Stimulated activated CD8-positive, alpha-beta memory T cell treated with anti-CD3 and anti-CD28 coated beads, Interleukin-2, amount 100 ng/mL, for 1 hour (primary cell): ENCODE measurements around the gene OR51G1.
"Not testable (repeated sequence)": the region's sequence is repeated elsewhere in the genome, so short reads cannot be mapped to it uniquely, and the experiment has no call there.

ENCODE experiments used
- DNase-seq, 2 donors: peaks; one replicate each; pipeline ENCODE4 v3.0.0-alpha.2; 2020; ENCODE audit warnings: low read depth in 2 of 2

Gene OR51G1

GRCh38 chr11:4924239-4924638 is at the start of gene OR51G1:
Gene OR51G1, minus strand, starts transcription at chr11:4924339. Its CDS starts 0 bp downstream, at chr11:4924339.
- no peak for DNase-seq

GRCh38 chr11:4962816-4963215 is 38.7 kb upstream of the OR51G1 start:
- no peak for DNase-seq

- DNase-seq: no peak
These were observed 36.7 kb upstream of the OR51G1 start for GRCh38 chr11:4960877-4961276.

- DNase-seq: no peak
These were observed 33.3 kb upstream of the OR51G1 start for GRCh38 chr11:4957396-4957795.

- not testable (repeated sequence) for DNase-seq
These were observed 31.5 kb upstream of the OR51G1 start, which contains the start of gene OR51A2 for GRCh38 chr11:4955613-4956012. Gene OR51A2, minus strand, starts transcription at chr11:4955713. Its CDS starts 0 bp downstream, at chr11:4955713.

GRCh38 chr11:4947505-4947904 is 23.4 kb upstream of the OR51G1 start, which contains the start of gene OR51A4:
Gene OR51A4, minus strand, starts transcription at chr11:4947605. Its CDS starts 505 bp downstream, at chr11:4947100.
- no peak for DNase-seq

DNA sequence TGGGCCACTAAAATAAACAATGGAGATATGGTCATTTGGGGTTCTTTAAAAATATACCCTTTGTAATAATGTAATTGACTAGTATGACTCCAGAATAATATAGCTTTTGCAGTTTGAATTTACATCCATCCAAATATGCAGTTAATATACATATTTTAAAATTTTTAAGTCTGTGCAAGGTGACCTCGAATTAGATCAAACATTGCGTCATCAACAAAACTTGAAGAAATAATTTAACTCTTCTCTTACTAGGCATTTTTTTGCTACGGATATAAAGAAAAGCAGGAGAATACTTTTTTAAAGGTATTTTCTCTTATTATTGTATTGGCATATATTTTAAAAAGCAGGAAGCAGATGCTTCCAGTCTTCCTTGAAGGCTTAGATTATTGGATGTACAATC is 12.6 kb upstream of the OR51G1 start:
- no peak for DNase-seq

DNA sequence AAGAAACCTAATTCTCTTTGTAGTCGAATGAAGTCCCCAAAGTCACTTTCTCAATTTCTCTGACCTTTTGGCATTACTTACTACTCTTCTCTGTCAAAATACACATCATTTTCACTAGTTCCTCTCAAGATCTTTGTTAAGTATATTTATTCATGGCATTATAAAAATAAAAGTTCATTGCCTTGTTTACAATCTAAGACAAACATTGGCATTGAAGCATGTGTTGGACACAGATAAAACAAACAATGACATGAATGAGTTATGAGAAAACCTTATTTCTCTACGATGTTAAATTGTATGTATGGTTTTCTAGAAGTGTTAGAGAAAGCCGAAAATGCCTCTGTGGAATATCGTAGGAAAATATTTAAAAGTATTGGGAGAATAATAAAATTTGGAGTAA is 8.6 kb upstream of the OR51G1 start:
- DNase-seq: no peak

GRCh38 chr11:4926608-4927007 is 2.5 kb upstream of the OR51G1 start:
- DNase-seq: no peak

DNA sequence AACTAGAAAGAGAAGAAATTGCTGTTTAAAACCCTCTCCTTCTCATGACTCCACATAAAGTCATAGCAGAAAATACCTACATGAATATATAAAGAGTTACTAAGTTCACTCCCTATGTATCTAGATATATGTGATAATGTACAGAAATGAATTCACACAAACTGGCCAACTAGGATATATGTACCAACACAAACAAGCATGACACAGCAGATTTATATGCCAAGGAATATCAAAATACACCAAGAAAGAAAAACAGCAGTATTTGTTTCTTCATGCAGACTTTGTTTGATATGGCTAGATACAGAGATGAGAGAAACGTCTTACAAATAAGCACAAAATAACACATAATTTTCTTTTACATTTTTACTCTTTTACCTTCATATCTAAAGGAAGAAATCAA is 1.8 kb downstream of the OR51G1 start:
- no peak for DNase-seq

- DNase-seq: no peak
These were observed 2.3 kb downstream of the OR51G1 start for GRCh38 chr11:4921796-4922195.

GRCh38 chr11:4919250-4919649 is 4.9 kb downstream of the OR51G1 start, which contains the start of gene OR51G2:
Gene OR51G2, minus strand, starts transcription at chr11:4919350. Its CDS starts 3,687 bp downstream, at chr11:4915663.
- no peak for DNase-seq

GRCh38 chr11:4916581-4916980 is 7.6 kb downstream of the OR51G1 start:
- no peak for DNase-seq

DNA sequence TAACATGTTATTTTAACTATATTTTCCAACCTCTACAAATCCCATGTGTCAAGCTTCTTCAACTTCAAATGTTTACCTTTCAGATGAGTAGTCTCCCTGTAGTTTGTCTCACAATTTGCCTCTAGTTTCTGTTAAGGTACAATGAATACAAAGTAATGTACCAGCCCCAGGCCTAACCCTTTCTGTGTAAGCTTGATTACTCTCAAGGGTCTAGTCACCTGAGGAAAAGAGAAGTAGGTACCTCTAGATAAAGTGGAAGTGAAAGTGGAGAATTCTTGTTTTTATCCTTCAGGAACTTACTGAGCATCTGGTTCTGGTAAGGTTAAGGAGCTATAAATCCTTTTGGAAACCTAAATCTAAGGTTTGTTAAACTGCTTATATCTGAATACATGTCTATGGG is 20.7 kb downstream of the OR51G1 start, which contains the start of gene OR51A7:
TSS of gene OR51A7 (plus strand) at position 300 of the 400 bp plus-strand sequence. CDS start 3,587 bp downstream, outside the sequence.
- DNase-seq: no peak

- DNase-seq: no peak
These were observed 32.0 kb downstream of the OR51G1 start for GRCh38 chr11:4891996-4892640.

GRCh38 chr11:4890279-4890678 is 33.9 kb downstream of the OR51G1 start:
- DNase-seq: no peak

GRCh38 chr11:4887591-4887990 is 36.5 kb downstream of the OR51G1 start:
- DNase-seq: no peak

DNA sequence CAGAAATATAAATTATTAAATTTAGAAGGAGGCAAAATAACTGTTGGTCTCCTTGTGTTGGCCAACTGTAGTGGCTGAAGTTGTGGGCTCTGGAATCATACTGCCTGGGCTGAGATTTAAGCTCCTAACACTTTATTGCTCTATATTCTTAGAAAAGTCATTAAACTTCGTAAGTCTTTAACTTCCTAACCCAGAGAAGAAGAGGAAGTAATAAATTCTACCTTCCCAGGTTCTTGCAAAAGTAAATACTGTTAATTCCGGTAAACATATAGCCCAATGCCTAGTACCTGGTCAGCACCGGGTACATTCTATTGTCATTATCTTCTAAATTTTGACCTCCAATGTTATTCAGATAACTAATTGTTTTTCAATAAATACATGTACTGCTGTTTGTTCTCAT is 38.0 kb downstream of the OR51G1 start:
- DNase-seq: no peak

GRCh38 chr11:4884361-4884760 is 39.8 kb downstream of the OR51G1 start:
- no peak for DNase-seq

- DNase-seq: no peak
These were observed 41.6 kb downstream of the OR51G1 start for GRCh38 chr11:4882543-4882942.

GRCh38 chr11:4881860-4882500 is 42.2 kb downstream of the OR51G1 start, which contains the start of gene OR51T1:
Gene OR51T1, plus strand, starts transcription at chr11:4881900. Its CDS starts 0 bp downstream, at chr11:4881900.
- DNase-seq: no peak

DNA sequence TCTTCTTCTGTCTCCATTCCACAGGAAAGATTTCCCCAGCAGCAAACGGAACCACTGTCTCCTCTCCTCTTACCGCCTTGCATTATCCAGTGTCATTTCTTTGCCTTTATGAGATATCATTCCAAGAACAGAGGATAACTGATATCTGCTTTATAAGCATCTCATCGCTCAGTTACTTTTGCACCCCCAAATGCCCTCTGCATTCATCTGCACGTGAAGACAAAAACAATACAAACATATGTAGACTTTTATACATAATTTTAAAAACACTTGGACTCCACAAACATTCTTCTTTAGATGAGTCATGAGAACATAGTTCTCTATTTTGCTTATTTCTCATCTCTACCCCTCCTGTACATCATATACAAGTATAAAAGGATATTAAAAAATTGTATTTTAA is 43.0 kb downstream of the OR51G1 start:
- DNase-seq: no peak
